Activated naive CD4-positive, alpha-beta T cell (primary cell): ENCODE results near the gene TMPO.
"Not testable (repeated sequence)": the region's sequence is repeated elsewhere in the genome, so short reads cannot be mapped to it uniquely, and the experiment has no call there.

Source experiments
- DNase-seq, 4 experiments: peaks; one replicate each; lab custom pipeline; 2025; lab: John Stamatoyannopoulos, UW

The TMPO gene

GRCh38 chr12:98579347-98579746 is 64.0 kb downstream of the TMPO start:
- no peak for DNase-seq

- no peak for DNase-seq
These were observed 64.4 kb downstream of the TMPO start for GRCh38 chr12:98579835-98580234.

GRCh38 chr12:98580695-98581094 is 65.3 kb downstream of the TMPO start:
- no peak for DNase-seq

GRCh38 chr12:98581101-98581500 is 65.7 kb downstream of the TMPO start:
- no peak for DNase-seq

GRCh38 chr12:98582093-98582492 is 66.7 kb downstream of the TMPO start:
- no peak for DNase-seq

- no peak for DNase-seq
These were observed 71.7 kb downstream of the TMPO start for GRCh38 chr12:98587084-98587483.

- DNase-seq, result no peak
These were observed 75.8 kb downstream of the TMPO start for GRCh38 chr12:98591209-98591608.

- no peak for DNase-seq
These were observed 77.5 kb downstream of the TMPO start for GRCh38 chr12:98592825-98593322.

- peak; percentile 76 to 93 (median 87) for DNase-seq
These were observed 78.1 kb downstream of the TMPO start, which contains the start of gene SLC25A3 for GRCh38 chr12:98593351-98594049. Gene SLC25A3, plus strand, starts transcription at chr12:98593686. Its CDS starts 293 bp downstream, at chr12:98593979.

GRCh38 chr12:98594050-98594835 is 78.9 kb downstream of the TMPO start:
- DNase-seq, result peak in 2 of 4 experiments; percentile 27 to 31

- no peak for DNase-seq
These were observed 80.0 kb downstream of the TMPO start for GRCh38 chr12:98595243-98595988.

- not testable (repeated sequence) for DNase-seq
These were observed 81.9 kb downstream of the TMPO start for GRCh38 chr12:98597313-98597712.
